Cardiac fibroblast (primary cell): ENCODE results near the gene PCLO.

Source experiments
- DNase-seq, 2 donors: peaks; one replicate each; pipeline versions ENCODE4 v3.0.0 to v3.0.0-alpha.2; 2010; ENCODE audit warnings: low read depth in 2 of 2
- H3K4me3 ChIP-seq, 2 donors: replicated peaks in 1 of 2; 1 replicate in 1 of 2; 2 replicates in 1 of 2; pipeline ENCODE4 v1.5.1; 2011; ENCODE audit warnings: low read depth in 2 of 2, low read length in 2 of 2, mild to moderate bottlenecking in 2 of 2, moderate library complexity in 1 of 2
- CTCF ChIP-seq: IDR thresholded peaks from one replicate; pipeline ENCODE4 v1.5.1; 2011; ENCODE audit warnings: low read depth, mild to moderate bottlenecking, low read length, inconsistent platforms

The PCLO gene

DNA sequence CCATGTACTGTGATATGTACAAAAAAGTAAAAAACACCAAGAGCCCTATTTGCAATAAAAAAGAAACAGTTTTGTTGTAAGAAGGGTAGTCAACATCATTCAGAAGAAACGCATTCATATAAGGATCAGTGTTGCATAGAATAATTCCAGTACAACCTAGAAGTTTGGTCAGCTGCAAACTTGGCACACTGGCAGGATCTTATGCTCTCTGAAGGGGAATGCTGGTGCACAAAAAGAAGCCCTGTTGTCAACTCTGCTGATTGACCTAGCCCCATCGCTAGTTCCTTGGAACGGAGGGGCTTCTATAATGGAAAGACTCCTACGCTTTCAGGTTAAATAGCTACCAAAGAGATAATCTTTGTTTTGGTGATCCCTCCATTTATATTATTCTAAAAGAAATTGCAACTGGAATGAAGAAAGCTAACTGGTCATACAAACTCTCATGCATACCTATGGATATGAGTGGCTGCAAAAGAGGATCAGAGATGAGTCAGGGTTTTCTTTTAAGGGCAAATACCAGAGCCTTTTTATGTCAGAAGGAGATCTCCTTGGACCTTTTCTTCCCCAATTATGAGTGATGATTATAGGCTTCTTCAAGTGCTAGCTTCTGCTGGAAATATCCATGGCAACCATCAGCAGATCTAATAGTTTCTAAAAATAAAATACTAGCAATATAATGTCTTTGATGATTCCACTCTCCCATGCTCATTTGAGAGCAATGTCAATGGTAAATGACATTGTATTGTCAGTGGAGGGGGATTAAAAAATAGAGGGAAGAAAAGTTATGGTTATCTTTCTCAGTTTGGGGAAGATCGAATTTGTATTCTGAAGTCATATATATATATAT lies 406.8 kb downstream of the PCLO start:
- peak; percentile 1 to 53 for DNase-seq
- no peak for TF ChIP-seq CTCF
- no peak overlapping the region for H3K4me3 ChIP-seq

DNA sequence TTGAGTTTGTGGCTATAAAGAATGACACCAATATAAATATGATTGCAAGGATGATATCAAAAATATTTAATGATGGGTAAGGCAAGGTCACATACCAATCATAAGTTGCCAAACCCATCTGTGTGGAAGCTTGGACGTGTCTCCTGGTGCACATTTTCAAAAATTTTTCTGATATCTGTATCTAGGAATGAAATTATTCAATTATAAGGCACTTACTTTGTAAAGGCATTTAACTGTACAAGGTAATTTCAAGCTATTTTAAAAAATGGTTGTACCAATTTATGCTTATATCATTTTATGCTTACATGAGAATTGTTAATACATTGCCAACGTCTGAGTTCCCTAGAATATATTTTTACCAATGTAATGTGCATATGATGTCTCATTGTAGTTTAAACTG lies 412.7 kb downstream of the PCLO start:
- no peak overlapping the region for H3K4me3 ChIP-seq
- no peak for DNase-seq
- no peak for TF ChIP-seq CTCF

GRCh38 chr7:82745820-82746219 lies 416.9 kb downstream of the PCLO start:
- DNase-seq, result no peak
- H3K4me3 ChIP-seq, result no peak overlapping the region
- no peak for TF ChIP-seq CTCF

DNA sequence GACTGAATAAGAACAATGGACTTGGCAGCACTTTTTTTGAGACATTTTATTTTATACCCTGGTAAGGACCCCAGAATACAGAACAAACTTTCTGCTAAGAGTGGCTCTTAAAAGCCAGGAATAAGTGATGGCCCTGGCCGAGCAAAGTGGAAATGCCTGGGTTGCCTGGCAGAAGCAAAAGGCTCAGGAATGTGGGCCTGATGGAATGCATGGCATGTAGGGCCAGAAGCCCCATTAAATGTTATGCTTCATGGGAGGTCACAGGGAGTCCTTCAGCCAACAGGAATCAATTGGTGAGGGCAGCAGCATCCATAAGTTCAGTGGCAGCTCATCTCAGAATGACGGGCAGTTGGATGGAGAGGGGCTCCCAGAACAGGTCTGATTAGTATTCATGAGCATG lies 417.6 kb downstream of the PCLO start:
- DNase-seq, result peak in 1 of 2 donors; percentile 28
- TF ChIP-seq CTCF, result no peak
- H3K4me3 ChIP-seq, result no peak overlapping the region

GRCh38 chr7:82742163-82742562 lies 420.5 kb downstream of the PCLO start:
- DNase-seq, result no peak
- no peak for TF ChIP-seq CTCF
- no peak overlapping the region for H3K4me3 ChIP-seq

DNA sequence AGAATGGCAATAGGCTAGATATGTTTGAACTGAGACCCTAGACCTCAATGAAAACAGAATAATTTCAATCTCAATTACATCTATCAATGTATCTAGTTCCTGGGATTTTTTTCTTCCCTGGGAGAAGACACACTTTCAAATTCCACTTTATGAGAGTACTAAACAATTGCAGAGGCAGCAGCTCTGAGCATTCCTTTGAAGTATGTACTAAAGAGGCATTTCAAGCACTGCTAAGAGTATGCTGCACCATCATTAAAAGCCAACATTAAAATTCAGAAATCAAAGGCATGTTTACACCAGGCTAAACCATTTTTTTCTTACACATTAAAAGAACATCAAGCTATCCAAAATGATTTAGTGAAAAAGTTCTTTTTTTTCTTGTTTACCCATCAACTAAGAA lies 421.2 kb downstream of the PCLO start:
- no peak for DNase-seq
- no peak overlapping the region for H3K4me3 ChIP-seq
- TF ChIP-seq CTCF, result no peak
